Measurements from ENCODE around the gene CELF5. TPM values are rescaled to one million over a fixed set of nuclear protein-coding genes. Genes with fewer than 3 reads are reported as not detected.

Gene CELF5
- total RNA-seq, 1 donor from 2014 or later: not detected

DNA sequence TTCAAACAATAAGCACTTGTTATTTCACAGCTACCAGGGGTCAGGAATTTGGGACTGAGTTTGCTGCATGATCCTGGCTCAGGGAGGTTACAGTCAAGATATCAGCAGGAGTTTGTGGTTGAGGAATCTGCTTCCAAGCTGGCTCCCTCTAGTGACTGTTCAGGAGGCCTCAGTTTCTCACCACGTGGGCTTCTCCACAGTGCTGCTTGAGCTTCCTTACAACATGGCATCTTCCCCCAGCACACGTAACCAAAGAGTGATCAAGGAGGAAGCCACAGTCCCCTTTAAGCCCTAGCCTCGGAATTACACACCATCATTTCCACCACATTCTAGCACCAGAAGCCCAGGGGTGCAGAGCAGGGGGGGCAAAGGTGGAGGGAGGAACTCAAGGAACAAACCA, 28.8 kb downstream of the CELF5 start:
- H3K9me3 ChIP-seq: no peaks in the 10 kb centered on the region
- no peaks in the 10 kb centered on the region for H3K27me3 ChIP-seq
- intact Hi-C loops (cut with DNase I): no loop called here
- DNase-seq (ENCODE audit: low spot score in 2 of 2): no peak
- H3K27ac ChIP-seq: no peak overlapping the region
- no peak overlapping the region for H3K4me3 ChIP-seq
- H3K4me1 ChIP-seq: no peaks in the 10 kb centered on the region
- TF ChIP-seq, protein P1, sequence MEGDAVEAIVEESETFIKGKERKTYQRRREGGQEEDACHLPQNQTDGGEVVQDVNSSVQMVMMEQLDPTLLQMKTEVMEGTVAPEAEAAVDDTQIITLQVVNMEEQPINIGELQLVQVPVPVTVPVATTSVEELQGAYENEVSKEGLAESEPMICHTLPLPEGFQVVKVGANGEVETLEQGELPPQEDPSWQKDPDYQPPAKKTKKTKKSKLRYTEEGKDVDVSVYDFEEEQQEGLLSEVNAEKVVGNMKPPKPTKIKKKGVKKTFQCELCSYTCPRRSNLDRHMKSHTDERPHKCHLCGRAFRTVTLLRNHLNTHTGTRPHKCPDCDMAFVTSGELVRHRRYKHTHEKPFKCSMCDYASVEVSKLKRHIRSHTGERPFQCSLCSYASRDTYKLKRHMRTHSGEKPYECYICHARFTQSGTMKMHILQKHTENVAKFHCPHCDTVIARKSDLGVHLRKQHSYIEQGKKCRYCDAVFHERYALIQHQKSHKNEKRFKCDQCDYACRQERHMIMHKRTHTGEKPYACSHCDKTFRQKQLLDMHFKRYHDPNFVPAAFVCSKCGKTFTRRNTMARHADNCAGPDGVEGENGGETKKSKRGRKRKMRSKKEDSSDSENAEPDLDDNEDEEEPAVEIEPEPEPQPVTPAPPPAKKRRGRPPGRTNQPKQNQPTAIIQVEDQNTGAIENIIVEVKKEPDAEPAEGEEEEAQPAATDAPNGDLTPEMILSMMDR (IDR thresholded peaks at IDR 0.05): no peak
- no peaks in the 10 kb centered on the region for H3K36me3 ChIP-seq

DNA sequence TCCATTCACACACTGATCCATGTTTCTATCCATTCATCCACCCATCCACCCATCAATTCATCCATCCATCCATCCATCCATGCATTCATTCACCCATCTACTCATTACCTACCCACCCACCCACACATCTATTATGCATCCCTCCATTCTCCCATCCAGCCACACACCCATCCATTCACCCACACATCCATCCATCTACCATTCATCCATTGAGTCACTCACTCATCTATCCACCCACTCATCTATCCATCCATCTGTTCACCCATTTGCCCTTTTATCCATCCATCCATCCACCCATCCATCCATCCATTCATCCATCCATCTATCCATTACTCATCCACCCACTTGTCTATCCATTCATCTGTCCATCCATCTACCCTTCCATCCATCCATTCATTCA, 30.1 kb downstream of the CELF5 start:
- Histone ChIP-seq H3K36me3 (no peaks in the 10 kb centered on the region), H3K4me3 (no peak overlapping the region), H3K27ac (no peak overlapping the region), H3K27me3 (no peaks in the 10 kb centered on the region), H3K4me1 (no peaks in the 10 kb centered on the region), H3K9me3 (no peaks in the 10 kb centered on the region)
- intact Hi-C loops (cut with DNase I): no loop called here
- DNase-seq (ENCODE audit: low spot score in 2 of 2): no peak
- TF ChIP-seq, protein P1 (IDR thresholded peaks at IDR 0.05): no peak

DNA sequence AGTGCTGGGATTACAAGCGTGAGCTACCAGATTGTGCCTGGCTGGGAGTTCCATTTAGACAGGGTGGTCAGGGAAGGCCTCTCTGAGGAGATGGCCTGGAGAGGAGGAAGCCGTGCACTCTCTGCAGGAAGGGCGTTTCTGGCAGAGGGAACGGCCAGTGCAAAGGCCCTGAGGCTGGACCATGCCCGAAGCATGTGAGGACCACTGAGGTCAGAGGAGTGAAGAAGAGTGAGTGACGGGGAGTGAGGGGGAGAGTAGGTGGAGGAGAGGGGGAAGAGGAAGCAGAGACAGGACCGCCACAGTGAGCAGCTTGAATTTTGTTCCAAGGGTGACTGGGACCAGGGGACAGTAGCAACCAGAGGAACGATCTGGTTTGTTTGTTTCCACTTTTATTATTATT, 32.6 kb downstream of the CELF5 start:
- H3K36me3 ChIP-seq: no peaks in the 10 kb centered on the region
- intact Hi-C loops (cut with DNase I): no loop called here
- no peaks in the 10 kb centered on the region for H3K9me3 ChIP-seq
- TF ChIP-seq, protein P1 (IDR thresholded peaks at IDR 0.05): no peak
- no peaks in the 10 kb centered on the region for H3K4me1 ChIP-seq
- no peaks in the 10 kb centered on the region for H3K27me3 ChIP-seq
- no peak overlapping the region for H3K27ac ChIP-seq
- no peak overlapping the region for H3K4me3 ChIP-seq
- no peak for DNase-seq (ENCODE audit: low spot score in 2 of 2)

DNA sequence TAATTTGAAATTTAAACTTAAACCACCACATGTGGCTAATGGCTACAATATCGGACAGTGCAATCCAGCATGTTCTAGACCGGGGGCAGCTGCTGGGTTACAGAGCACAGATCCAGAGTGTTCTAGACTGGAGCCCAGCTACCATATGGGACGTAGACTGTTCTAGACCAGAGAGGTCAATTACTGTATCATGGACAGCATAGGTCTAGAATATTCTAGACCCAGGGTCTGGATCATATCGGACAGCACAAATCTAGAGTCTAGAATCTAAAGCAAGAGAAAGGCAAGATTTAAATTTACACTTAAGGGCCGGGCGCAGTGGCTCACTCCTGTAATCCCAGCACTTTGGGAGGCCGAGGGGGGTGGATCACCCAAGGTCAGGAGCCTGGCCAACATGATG, 37.9 kb downstream of the CELF5 start:
- H3K9me3 ChIP-seq: no peaks in the 10 kb centered on the region
- no peak for DNase-seq (ENCODE audit: low spot score in 2 of 2)
- no peak overlapping the region for H3K4me3 ChIP-seq
- H3K36me3 ChIP-seq: no peaks in the 10 kb centered on the region
- no peak overlapping the region for H3K27ac ChIP-seq
- intact Hi-C loops (cut with DNase I): no loop called here
- no peaks in the 10 kb centered on the region for H3K27me3 ChIP-seq
- H3K4me1 ChIP-seq: no peaks in the 10 kb centered on the region
- TF ChIP-seq, protein P1 (IDR thresholded peaks at IDR 0.05): no peak

DNA sequence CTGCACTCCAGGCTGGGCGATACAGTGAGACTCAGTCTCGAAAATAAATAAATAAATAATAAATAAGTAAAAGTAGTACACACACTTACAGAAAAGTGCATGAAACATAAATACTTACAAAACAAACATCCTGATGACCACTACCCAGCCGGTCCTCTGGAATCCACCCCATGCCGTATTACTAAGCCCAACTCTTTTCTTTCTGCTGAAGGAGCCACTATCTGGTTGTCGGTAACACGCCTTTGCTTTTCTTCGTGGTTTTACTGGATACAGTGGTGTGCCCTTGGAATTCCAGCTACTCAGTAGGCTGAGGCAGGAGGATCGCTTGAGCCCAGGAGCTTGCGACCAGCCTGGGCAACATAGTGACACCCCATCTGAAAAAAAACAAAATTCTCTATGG, 39.4 kb downstream of the CELF5 start:
- Histone ChIP-seq H3K4me3 (no peak overlapping the region), H3K9me3 (no peaks in the 10 kb centered on the region), H3K27ac (no peak overlapping the region), H3K36me3 (no peaks in the 10 kb centered on the region), H3K4me1 (no peaks in the 10 kb centered on the region), H3K27me3 (no peaks in the 10 kb centered on the region)
- DNase-seq (ENCODE audit: low spot score in 2 of 2): no peak
- intact Hi-C loops (cut with DNase I): no loop called here
- TF ChIP-seq, protein P1 (IDR thresholded peaks at IDR 0.05): no peak

DNA sequence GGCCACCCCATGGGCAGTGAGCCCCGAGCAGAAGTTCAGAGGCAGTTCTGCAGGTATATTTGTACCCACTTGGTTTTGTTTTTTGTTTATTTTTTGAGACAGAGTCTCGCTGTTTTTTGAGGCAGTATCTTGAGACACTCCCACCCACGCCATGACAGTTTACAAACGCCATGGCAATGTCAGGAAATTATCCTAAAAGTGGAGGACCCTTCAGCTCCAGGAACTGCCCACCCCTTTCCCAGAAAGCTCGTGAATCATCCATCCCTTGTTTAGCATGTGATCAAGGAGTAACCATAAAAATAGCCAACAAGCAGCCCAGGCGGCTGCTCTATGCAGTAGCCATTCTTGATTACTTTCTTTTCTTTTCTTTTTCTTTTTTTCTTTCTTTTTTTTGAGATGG, 41.0 kb downstream of the CELF5 start:
- no peak for DNase-seq (ENCODE audit: low spot score in 2 of 2)
- TF ChIP-seq, protein P1 (IDR thresholded peaks at IDR 0.05): no peak
- no peaks in the 10 kb centered on the region for H3K9me3 ChIP-seq
- no peaks in the 10 kb centered on the region for H3K36me3 ChIP-seq
- H3K27me3 ChIP-seq: no peaks in the 10 kb centered on the region
- intact Hi-C loops (cut with DNase I): no loop called here
- no peak overlapping the region for H3K27ac ChIP-seq
- H3K4me3 ChIP-seq: no peak overlapping the region
- no peaks in the 10 kb centered on the region for H3K4me1 ChIP-seq
